ENCODE results near the gene MYO1A.

DNA sequence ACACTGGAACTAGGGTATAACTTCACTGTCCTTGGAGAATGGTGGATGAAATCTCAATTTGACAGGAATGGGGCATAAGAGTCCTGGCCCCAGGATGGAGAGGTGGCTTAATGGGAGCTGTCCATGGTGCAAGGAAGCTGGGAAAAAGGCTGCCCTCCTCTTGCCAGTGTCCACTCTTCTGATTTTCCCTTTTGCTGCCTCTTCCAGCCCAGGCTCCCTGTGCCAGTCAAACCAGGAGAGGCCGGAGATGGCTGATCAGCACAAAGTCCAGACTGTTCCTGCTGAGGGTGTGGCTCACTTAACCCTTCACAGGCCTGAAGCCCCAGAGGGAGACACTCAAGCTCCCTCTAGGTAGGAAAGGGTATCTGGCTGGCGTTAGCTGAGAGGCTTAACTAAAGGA, at the start of gene MYO1A:
- TF ChIP-seq CTCF (conservative IDR thresholded peaks at IDR 0.05; ENCODE audit: low read depth, low read length) (no peak), EZH2 (IDR thresholded peaks at IDR 0.05; ENCODE audit: borderline replicate concordance, low read depth, low read length, poor library complexity, severe bottlenecking) (no peak)
